8988T (cell line): Measurements from ENCODE around the gene MCC.

Experiments used
- DNase-seq: peaks from one replicate; pipeline ENCODE4 v3.0.0; 2011

The MCC gene

GRCh38 chr5:113127021-113127420, 361.2 kb downstream of the MCC start:
- no peak for DNase-seq

- no peak for DNase-seq
Observed at GRCh38 chr5:113125371-113125770, 362.9 kb downstream of the MCC start.

- DNase-seq, result no peak
Observed at GRCh38 chr5:113124914-113125313, 363.3 kb downstream of the MCC start.

- DNase-seq, result no peak
Observed at GRCh38 chr5:113124265-113124664, 364.0 kb downstream of the MCC start.

- no peak for DNase-seq
Observed at GRCh38 chr5:113123618-113124017, 364.6 kb downstream of the MCC start.

- no peak for DNase-seq
Observed at GRCh38 chr5:113122053-113122452, 366.2 kb downstream of the MCC start.

- DNase-seq, result no peak
Observed at GRCh38 chr5:113119246-113119924, 368.9 kb downstream of the MCC start.

- DNase-seq, result no peak
Observed at GRCh38 chr5:113118765-113119164, 369.5 kb downstream of the MCC start.

- no peak for DNase-seq
Observed at GRCh38 chr5:113118298-113118697, 370.0 kb downstream of the MCC start.

- no peak for DNase-seq
Observed at GRCh38 chr5:113117543-113118115, 370.6 kb downstream of the MCC start.

- DNase-seq, result no peak
Observed at GRCh38 chr5:113115956-113116355, 372.3 kb downstream of the MCC start.

- DNase-seq, result no peak
Observed at GRCh38 chr5:113115061-113115460, 373.2 kb downstream of the MCC start.

GRCh38 chr5:113114559-113114958, 373.7 kb downstream of the MCC start:
- DNase-seq, result no peak

- DNase-seq, result no peak
Observed at GRCh38 chr5:113112435-113112834, 375.8 kb downstream of the MCC start.

- DNase-seq, result no peak
Observed at GRCh38 chr5:113110117-113110516, 378.1 kb downstream of the MCC start.

- DNase-seq, result no peak
Observed at GRCh38 chr5:113109344-113109743, 378.9 kb downstream of the MCC start.

GRCh38 chr5:113108485-113108884, 379.8 kb downstream of the MCC start:
- DNase-seq, result no peak

- DNase-seq, result no peak
Observed at GRCh38 chr5:113106821-113107220, 381.4 kb downstream of the MCC start.

GRCh38 chr5:113105693-113106280, 382.5 kb downstream of the MCC start:
- no peak for DNase-seq

GRCh38 chr5:113103330-113103729, 384.9 kb downstream of the MCC start:
- DNase-seq, result no peak

- DNase-seq, result no peak
Observed at GRCh38 chr5:113102121-113102531, 386.1 kb downstream of the MCC start.

GRCh38 chr5:113100981-113101380, 387.3 kb downstream of the MCC start:
- DNase-seq, result no peak

GRCh38 chr5:113099822-113100221, 388.4 kb downstream of the MCC start:
- no peak for DNase-seq

- no peak for DNase-seq
Observed at GRCh38 chr5:113098378-113098777, 389.9 kb downstream of the MCC start.

GRCh38 chr5:113095831-113096230, 392.4 kb downstream of the MCC start:
- no peak for DNase-seq
